Stimulated activated CD4-positive, alpha-beta T cell treated with anti-CD3 and anti-CD28 coated beads, TNF-alpha, amount 100 ng/mL, for 1 hour (primary cell): ENCODE results near the gene IL17REL.

Source experiments
- DNase-seq, 3 donors: peaks; one replicate each; pipeline ENCODE4 v3.0.0-alpha.2; 2020; ENCODE audit warnings: low read depth in 3 of 3, low spot score in 1 of 3

Gene IL17REL

GRCh38 chr22:50027639-50028537, 15.3 kb upstream of the IL17REL start:
- peak in 2 of 3 donors; percentile 25 for DNase-seq

DNA sequence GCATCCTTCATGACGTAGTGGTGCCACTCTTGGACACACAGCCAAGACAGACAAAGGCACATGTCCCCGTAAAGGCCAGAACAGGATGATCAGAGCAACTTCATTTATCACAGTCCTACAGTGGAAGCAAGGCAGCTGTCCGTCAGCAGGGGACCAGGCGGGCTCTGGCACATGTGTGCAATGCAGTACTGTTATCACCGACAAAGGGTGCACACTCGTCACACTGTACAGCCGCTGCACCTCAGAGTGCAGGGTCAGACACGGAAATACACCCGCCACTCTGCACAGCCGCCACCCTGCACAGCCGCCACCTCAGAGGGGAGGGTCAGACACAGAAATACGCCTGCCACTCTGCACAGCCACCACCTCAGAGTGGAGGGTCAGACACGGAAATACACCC, 13.4 kb upstream of the IL17REL start:
- no peak for DNase-seq

- no peak for DNase-seq
Measured at GRCh38 chr22:50022171-50022819, 9.7 kb upstream of the IL17REL start.

DNA sequence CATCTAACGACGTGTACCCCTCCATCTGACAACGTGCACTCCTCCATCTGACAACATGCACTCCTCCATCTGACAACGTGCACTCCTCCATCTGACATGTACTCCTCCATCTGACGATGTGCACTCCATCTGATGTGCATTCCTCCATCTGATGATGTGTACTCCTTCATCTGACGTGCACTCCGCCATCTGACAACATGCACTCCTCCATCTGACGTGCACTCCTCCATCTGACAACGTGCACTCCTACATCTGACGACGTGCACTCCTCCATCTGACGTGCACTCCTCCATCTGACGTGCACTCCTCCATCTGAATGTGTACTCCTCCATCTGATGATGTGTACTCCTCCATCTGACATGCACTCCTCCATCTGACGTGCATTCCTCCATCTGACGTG, 8.0 kb upstream of the IL17REL start:
- DNase-seq, result no peak

GRCh38 chr22:50019316-50019715, 6.8 kb upstream of the IL17REL start:
- DNase-seq, result no peak

GRCh38 chr22:50018608-50019285, 6.2 kb upstream of the IL17REL start:
- no peak for DNase-seq

GRCh38 chr22:50017701-50018224, 5.2 kb upstream of the IL17REL start:
- no peak for DNase-seq

DNA sequence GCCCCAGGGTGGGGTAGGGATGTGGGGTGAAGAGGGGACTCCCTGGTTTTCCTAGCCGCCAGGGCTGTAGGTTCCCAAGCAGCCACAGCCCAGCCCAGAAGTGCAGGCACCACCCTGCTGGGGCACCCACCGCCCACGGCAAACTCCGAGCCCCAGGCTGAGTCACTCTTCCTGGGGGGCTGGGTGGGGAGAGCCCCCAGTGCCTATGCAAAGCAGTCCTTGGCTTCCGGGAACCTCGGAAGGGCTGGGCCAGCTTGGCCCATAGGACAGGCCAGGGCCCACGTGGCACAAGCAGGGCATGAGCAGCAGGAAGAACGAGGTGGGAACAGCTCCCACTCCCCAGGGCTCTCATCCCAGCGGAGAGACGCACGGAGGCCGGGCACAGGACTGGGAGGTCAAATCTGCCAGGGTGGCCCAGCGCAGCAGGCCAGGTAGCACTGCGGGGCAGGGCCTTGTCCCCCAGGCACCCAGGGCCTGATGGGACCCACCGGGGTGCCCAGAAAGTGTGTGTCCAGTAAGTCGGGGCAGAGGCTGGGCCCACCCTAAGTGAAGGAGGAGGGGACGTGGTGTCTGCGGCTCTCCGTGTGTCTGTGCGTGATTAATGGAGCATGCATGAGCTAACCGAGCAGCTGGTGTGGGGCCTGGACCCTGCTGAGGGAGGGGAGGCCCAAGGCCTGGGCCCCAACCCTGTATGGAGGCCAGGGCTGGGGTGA, 4.6 kb upstream of the IL17REL start:
- DNase-seq, result peak in 1 of 3 donors; percentile 58

DNA sequence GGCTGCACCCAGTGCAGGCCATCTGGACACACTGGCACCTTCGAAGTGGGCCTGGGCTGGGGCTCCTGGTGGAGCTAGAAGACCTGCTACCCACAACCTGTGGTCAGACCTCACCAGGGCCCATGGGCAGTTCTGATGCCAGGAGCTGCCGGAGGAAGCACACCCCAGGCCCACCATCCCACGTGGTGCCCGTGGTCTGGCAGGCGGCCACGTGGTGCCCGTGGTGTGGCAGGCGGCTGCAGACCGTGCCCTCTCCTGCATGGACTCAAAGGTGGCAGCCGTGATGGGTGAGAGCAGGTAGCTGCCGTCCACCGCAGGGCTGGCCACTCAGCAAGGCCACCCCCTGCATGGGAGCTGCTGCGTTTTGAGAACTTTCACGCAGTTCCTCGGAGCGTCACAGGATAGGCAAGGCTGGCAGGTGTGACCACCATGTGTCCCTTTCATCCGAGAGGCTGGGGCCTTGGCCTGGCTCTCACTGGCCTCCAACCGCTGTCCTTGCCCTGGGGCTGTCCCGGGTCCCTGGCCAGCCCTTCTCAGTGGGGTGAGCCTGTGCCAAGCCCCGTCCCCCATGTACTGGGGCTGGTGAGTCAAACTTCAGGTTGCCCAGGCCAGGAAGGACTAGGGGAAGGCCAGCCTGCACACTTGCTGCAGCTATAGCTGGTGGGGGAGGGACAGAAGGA, 3.9 kb upstream of the IL17REL start:
- DNase-seq, result no peak

- DNase-seq, result no peak
Measured at GRCh38 chr22:50015451-50016307, 3.1 kb upstream of the IL17REL start.

GRCh38 chr22:50014655-50015401, 2.3 kb upstream of the IL17REL start:
- no peak for DNase-seq

- DNase-seq, result no peak
Measured at GRCh38 chr22:50014053-50014501, 1.5 kb upstream of the IL17REL start.

DNA sequence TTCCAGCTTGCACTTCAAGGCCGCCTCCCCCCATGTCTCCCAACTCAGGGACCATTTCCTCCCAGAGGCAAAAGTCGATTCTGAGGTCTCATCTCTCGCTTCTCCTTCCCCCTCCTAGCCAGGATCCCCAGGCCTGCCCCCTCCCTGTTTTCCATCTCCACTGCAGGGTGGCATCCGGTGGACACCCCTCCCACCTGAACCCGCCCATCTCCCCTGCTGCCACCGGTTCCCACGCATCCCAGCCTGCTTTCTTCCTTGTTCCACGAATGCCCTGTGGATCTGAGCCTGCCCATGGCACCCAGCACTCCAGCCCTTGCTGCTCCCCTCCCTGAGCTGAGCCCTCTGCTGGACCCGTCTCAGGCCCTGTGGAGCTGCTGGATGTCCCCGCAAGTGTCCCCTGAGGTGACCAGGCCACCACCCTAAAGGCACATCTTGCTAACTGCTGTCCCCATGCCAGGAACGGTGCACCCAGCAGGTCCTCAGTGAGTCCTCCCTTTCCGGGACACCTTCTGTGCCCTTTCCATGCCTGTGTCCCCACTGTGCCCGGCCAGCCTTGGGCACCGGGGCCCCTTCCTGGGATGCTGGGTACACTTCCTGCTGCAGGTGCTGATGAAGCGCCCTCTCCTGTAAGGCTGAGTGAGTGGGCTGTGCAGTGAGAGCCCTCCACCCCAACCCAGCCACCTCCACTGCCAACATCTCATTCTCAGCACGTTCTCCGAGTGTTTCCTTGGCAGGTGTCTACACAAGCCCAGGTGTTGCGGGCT, 936 bp downstream of the IL17REL start:
- DNase-seq, result no peak

GRCh38 chr22:50010676-50011446, 1.7 kb downstream of the IL17REL start:
- DNase-seq, result peak; percentile 54 to 56 (median 56)

DNA sequence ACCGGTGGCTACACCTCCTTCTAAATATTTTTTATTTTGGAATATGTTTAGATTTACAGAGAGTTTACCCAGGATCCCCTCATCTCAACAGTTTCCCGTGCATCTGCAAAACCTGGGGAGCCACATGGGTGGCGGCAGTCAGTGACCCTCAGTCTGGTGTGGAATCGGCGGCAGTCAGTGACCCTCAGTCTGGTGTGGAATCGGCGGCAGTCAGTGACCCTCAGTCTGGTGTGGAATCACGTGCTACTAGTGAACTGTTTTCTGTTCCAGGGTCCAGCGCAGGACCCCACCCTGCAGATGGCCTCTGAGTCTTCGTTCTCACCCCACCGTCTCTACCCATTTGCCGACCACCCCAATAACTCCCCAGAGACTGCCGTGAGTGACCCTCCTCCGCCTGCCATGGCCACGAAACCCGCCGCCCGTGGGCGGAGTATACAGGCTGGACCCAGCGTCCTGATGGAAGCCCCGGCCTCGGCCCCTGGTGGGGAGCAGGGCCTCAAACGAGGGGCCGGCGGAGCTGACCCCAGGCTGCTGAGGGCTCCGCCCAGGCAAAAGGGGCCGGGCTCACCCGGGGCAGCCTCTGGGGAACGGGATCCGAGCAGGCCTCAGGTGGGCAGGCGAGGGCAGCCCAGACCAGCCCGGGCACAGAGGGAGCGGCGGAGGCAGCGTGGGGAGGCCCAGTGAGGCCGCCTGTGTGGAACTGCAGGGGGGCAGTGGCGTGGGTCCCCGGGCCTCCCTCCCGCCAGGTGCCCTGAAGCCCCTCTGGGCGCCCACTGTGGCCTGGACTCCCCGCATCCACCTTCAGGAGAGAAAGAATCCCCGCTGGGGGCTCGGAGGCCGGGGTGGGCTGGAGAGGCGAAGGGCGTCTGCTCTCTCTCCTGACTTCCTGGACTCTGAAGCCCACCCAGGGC, 2.5 kb downstream of the IL17REL start:
- DNase-seq, result no peak

- DNase-seq, result no peak
Measured at GRCh38 chr22:50009251-50009650, 3.3 kb downstream of the IL17REL start.
